GM06990 (cell line): Measurements from ENCODE around the gene WNT7B.

Experiments used
- DNase-seq: peaks from one replicate; pipeline ENCODE4 v3.0.0-alpha.2; 2011; ENCODE audit not compliant: insufficient read length; ENCODE audit errors: extremely low read depth
- H3K27me3 ChIP-seq: replicated peaks from 2 replicates; pipeline ENCODE4 v1.6.0; 2011; ENCODE audit warnings: low read length; ENCODE audit not compliant: control insufficient read depth, insufficient read depth
- H3K36me3 ChIP-seq: 2 replicates; pipeline ENCODE4 v1.5.1; 2011; ENCODE audit warnings: low read length; ENCODE audit not compliant: control insufficient read depth, insufficient read depth
- H3K4me3 ChIP-seq: replicated peaks from 2 replicates; pipeline ENCODE4 v1.5.1; 2011; ENCODE audit warnings: low read depth, mild to moderate bottlenecking, control low read depth, low read length
- CTCF ChIP-seq: IDR thresholded peaks from 2 replicates; pipeline ENCODE4 v1.5.1; 2011; ENCODE audit warnings: low read length, control low read depth, mild to moderate bottlenecking, inconsistent platforms; ENCODE audit not compliant: insufficient read depth, poor library complexity, severe bottlenecking

Gene WNT7B

GRCh38 chr22:45972889-45973253 lies 4.1 kb downstream of the WNT7B start:
- no peaks in the 10 kb centered on the region for H3K36me3 ChIP-seq
- H3K27me3 ChIP-seq = peaks cover 1% of the 10 kb centered on the region; the same call in 1 of the 2 replicates
- DNase-seq = no peak
- no peak overlapping the region for H3K4me3 ChIP-seq
- no peak for TF ChIP-seq CTCF

- DNase-seq = no peak
- Histone ChIP-seq H3K27me3 (peaks cover 1% of the 10 kb centered on the region; the same call in 1 of the 2 replicates), H3K4me3 (no peak overlapping the region), H3K36me3 (no peaks in the 10 kb centered on the region)
- no peak for TF ChIP-seq CTCF
Measured at GRCh38 chr22:45972091-45972888, 4.7 kb downstream of the WNT7B start.

- no peak for DNase-seq
- TF ChIP-seq CTCF = no peak
- Histone ChIP-seq H3K4me3 (no peak overlapping the region; the same call in 1 of the 2 replicates), H3K36me3 (no peaks in the 10 kb centered on the region), H3K27me3 (peaks cover 1% of the 10 kb centered on the region; the same call in 1 of the 2 replicates)
Measured at GRCh38 chr22:45971408-45972028, 5.4 kb downstream of the WNT7B start.

- H3K4me3 ChIP-seq = no peak overlapping the region
- peaks cover 1% of the 10 kb centered on the region; the same call in 1 of the 2 replicates for H3K27me3 ChIP-seq
- TF ChIP-seq CTCF = no peak
- H3K36me3 ChIP-seq = no peaks in the 10 kb centered on the region
- DNase-seq = no peak
Measured at GRCh38 chr22:45970705-45971407, 6.1 kb downstream of the WNT7B start.

- H3K4me3 ChIP-seq = no peak overlapping the region
- no peaks in the 10 kb centered on the region for H3K36me3 ChIP-seq
- TF ChIP-seq CTCF = no peak
- peaks cover 1% of the 10 kb centered on the region; the same call in 1 of the 2 replicates for H3K27me3 ChIP-seq
- DNase-seq = no peak
Measured at GRCh38 chr22:45969801-45970470, 7.0 kb downstream of the WNT7B start.
